GM12801 (cell line): ENCODE measurements around the gene MYH14.

ENCODE experiments used
- CTCF ChIP-seq: IDR thresholded peaks from one replicate; pipeline ENCODE4 v1.5.1; 2011; ENCODE audit warnings: control low read depth; ENCODE audit not compliant: insufficient read length; ENCODE audit errors: extremely low read depth

MYH14 gene

GRCh38 chr19:50178859-50179537, 24.4 kb upstream of the MYH14 start:
- no peak for TF ChIP-seq CTCF

- TF ChIP-seq CTCF, result no peak
Observed at GRCh38 chr19:50181121-50181520, 22.3 kb upstream of the MYH14 start.

GRCh38 chr19:50184196-50184595, 19.2 kb upstream of the MYH14 start:
- no peak for TF ChIP-seq CTCF

DNA sequence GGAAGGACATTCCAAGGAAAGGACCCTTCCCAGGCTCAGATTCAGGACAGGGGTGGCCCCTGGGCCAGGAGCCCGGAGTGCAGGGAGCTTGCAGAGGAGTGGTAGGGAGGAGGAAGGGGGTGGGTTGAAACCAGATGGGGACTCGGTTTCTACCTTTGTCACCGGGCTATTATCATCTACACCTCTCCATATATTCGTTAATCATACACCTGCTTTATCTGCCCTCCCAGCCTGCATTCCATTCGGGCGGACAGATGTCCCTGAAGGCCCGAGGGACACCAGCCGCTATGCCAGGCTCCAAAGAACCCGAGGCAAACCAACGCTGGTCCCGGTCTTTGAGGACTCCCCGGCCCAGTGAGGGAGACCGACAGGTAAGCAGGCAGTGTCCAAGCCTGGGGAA, 15.5 kb upstream of the MYH14 start:
- TF ChIP-seq CTCF, result no peak

GRCh38 chr19:50189331-50189730, 14.1 kb upstream of the MYH14 start:
- TF ChIP-seq CTCF, result no peak

DNA sequence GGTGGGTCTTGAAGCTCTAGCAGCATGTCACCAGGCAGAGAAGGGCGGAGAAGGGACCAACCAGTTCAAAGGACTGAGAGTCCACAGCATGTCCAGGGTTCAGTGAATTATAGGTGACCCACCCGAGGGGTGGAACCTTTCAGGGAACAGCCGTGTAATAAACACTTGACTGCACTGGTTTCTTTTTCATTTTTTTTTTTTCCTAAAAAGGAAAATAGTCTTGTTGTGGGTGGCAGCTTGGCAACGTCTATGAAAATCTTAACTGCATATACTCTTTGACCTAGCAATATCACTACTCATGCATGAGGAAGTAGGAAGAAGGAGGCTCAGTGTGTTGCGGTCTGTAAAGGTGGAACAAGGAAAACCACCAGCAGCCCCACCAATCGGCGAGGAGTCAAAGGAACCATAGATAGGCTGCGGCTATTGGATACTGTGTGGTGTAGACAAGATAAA, 13.0 kb upstream of the MYH14 start:
- TF ChIP-seq CTCF, result no peak

DNA sequence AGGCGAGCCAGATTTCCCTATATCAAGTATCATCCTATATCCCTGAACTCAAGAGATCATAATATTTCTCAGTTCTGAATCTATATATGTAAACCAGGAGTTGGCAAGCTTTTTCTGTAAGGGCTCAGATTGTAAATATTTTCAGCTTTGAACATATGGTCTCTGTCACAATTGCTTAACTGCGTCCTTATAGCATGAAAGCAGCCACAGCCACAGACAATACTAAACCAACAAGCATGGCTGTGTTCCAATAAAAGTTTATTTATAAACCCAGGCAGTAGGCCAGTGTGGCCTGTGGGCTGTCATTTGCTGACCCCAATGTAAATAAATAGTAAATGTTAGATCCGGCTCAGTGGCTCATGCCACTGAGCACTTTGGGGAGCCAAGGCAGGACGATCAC, 12.2 kb upstream of the MYH14 start:
- TF ChIP-seq CTCF, result no peak
